Activated CD4-positive, CD25-positive, alpha-beta regulatory T cell (primary cell): Measurements from ENCODE around the gene CABLES1.

ENCODE experiments used
- DNase-seq, 4 experiments: peaks; one replicate each; lab custom pipeline; 2025; lab: John Stamatoyannopoulos, UW

Gene CABLES1

DNA sequence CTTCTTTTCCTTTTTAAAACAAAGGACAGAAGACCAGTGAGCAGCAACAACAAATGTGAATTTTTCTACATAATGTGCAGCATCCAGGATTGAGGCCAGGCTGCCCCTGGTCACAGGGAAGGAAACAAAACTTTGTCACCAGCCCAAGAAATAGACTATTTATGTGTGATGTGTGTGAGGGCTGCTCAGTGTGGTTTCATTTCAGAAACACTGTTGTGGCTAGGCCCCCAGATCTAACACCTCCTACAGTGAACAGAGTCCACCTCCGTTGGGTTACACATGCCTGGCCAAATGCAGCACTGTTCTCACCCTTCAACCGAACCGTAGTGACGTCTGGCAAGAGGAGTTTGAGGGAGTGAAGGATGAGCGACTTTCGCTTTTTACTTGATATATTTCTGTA is 171.5 kb downstream of the CABLES1 start:
- DNase-seq = no peak

DNA sequence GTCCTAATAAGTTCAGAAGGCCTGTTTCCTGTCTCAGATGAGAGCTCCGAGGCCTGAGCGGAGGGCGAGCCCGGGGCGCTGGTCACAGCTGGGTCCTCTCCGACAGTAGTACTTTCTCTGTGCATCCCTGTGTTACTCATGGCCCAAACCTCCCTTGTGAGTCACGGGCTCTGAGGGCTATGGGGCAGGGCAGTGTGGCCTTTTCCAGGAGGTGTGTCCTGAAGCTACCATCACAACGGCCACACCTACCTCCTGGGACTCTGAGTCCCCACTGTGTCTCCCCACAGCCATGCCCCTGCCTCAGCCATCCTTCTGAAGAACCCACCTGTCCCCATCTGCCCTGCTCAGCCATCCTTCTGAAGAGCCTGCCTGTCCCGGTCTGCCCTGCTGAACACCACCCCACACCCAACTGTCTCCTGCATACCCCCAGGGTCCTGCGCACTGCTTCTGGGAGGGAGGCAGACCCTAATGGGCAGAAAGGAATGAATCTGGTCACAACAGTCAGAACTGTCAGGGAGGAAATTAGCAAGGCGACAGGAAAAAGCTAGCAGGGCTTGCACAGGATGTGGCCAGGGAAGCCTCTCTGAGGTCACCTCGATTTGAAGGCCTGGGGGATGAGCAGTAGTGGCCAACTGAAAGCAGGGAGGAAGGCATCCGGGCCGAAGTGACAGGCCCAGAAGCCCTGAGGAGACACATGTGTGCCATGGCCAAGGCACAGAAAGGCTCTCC is 172.4 kb downstream of the CABLES1 start:
- DNase-seq = no peak
